ENCODE results near the gene ARFGEF2. TPM values are rescaled to one million over a fixed set of nuclear protein-coding genes. Genes with fewer than 3 reads are reported as not detected.

Gene ARFGEF2
- total and polyA plus RNA-seq, 2 donors from 2014 or later, result 7.4 to 36.9 TPM

- intact Hi-C loops (cut with DNase I), result no loop called here
- Histone ChIP-seq H3K27ac (ENCODE audit: low read depth in 2 of 2, low read length in 2 of 2) (no peak overlapping the region), H3K27me3 (ENCODE audit: control insufficient read depth, insufficient read depth, low read length) (no peaks in the 10 kb centered on the region), H3K9me3 (ENCODE audit: control insufficient read depth in 2 of 3, insufficient read depth in 1 of 3, low read length in 3 of 3) (peaks cover 0 to 3% (median 0%) of the 10 kb centered on the region in 3 donors), H3K36me3 (ENCODE audit: control insufficient read depth in 2 of 3, insufficient read depth in 3 of 3, low read length in 3 of 3) (no peaks in the 10 kb centered on the region), H3K9ac (ENCODE audit: low read length in 3 of 3) (no peak overlapping the region), H3K4me1 (ENCODE audit: control insufficient read depth in 2 of 3, insufficient read depth in 2 of 3, low read depth in 1 of 3, low read length in 3 of 3) (no peaks in the 10 kb centered on the region), H3K4me3 (ENCODE audit: low read length in 3 of 3) (no peak overlapping the region)
- TF ChIP-seq CTCF (IDR thresholded peaks at IDR 0.05; ENCODE audit: borderline replicate concordance, extremely low read depth, insufficient read depth), result no peak
- DNase-seq (no peak), FAIRE-seq (no peak)
Observed at GRCh38 chr20:48897305-48898010, 24.1 kb upstream of the ARFGEF2 start.

- no peak for TF ChIP-seq CTCF (IDR thresholded peaks at IDR 0.05; ENCODE audit: borderline replicate concordance, extremely low read depth, insufficient read depth)
- Histone ChIP-seq H3K4me3 (ENCODE audit: low read length in 3 of 3) (no peak overlapping the region), H3K9me3 (ENCODE audit: control insufficient read depth in 2 of 3, insufficient read depth in 1 of 3, low read length in 3 of 3) (peaks cover 0 to 2% (median 0%) of the 10 kb centered on the region in 3 donors), H3K9ac (ENCODE audit: low read length in 3 of 3) (no peak overlapping the region), H3K27me3 (ENCODE audit: control insufficient read depth, insufficient read depth, low read length) (no peaks in the 10 kb centered on the region), H3K4me1 (ENCODE audit: control insufficient read depth in 2 of 3, insufficient read depth in 2 of 3, low read depth in 1 of 3, low read length in 3 of 3) (no peaks in the 10 kb centered on the region), H3K36me3 (ENCODE audit: control insufficient read depth in 2 of 3, insufficient read depth in 3 of 3, low read length in 3 of 3) (no peaks in the 10 kb centered on the region), H3K27ac (ENCODE audit: low read depth in 2 of 2, low read length in 2 of 2) (no peak overlapping the region)
- intact Hi-C loops (cut with DNase I), result no loop called here
- DNase-seq, result no peak
- no peak for FAIRE-seq
Observed at GRCh38 chr20:48898210-48898609, 23.3 kb upstream of the ARFGEF2 start.

GRCh38 chr20:48898896-48899530 lies 22.5 kb upstream of the ARFGEF2 start:
- no peak overlapping the region for H3K4me3 ChIP-seq (ENCODE audit: low read length in 3 of 3)
- H3K27ac ChIP-seq (ENCODE audit: low read depth in 2 of 2, low read length in 2 of 2), result no peak overlapping the region
- H3K36me3 ChIP-seq (ENCODE audit: control insufficient read depth in 2 of 3, insufficient read depth in 3 of 3, low read length in 3 of 3), result no peaks in the 10 kb centered on the region
- DNase-seq (no peak), FAIRE-seq (no peak)
- H3K27me3 ChIP-seq (ENCODE audit: control insufficient read depth, insufficient read depth, low read length), result no peaks in the 10 kb centered on the region
- no peaks in the 10 kb centered on the region for H3K9me3 ChIP-seq (ENCODE audit: control insufficient read depth in 2 of 3, insufficient read depth in 1 of 3, low read length in 3 of 3)
- intact Hi-C loops (cut with DNase I), result no loop called here
- H3K9ac ChIP-seq (ENCODE audit: low read length in 3 of 3), result no peak overlapping the region
- TF ChIP-seq CTCF (IDR thresholded peaks at IDR 0.05; ENCODE audit: borderline replicate concordance, extremely low read depth, insufficient read depth), result no peak
- H3K4me1 ChIP-seq (ENCODE audit: control insufficient read depth in 2 of 3, insufficient read depth in 2 of 3, low read depth in 1 of 3, low read length in 3 of 3), result no peaks in the 10 kb centered on the region
